Endothelial cell of umbilical vein (primary cell): ENCODE results near the gene OVOL1. TPM values are rescaled to one million over a fixed set of nuclear protein-coding genes. Genes with fewer than 3 reads are reported as not detected.

ENCODE experiments used
- BruUV-seq: library from RNA; stranded (reverse); fragments of 400-500 nt; replicated peaks from 2 replicates; lab custom pipeline; 2021; lab: Mats Ljungman, UMichigan
- CTCF ChIA-PET: fragments of 300-600, 350-600 bp; sonication (Branson Sonifier 250); formaldehyde crosslinking; loops from one replicate; lab custom pipeline; 2021; ENCODE audit warnings: antibody characterized with exemption, inconsistent platforms; lab: Charles Lee
- POLR2A ChIA-PET: fragments of 300-600, 350-600 bp; sonication (Branson Sonifier 250); formaldehyde crosslinking; loops from one replicate; lab custom pipeline; 2021; ENCODE audit warnings: antibody characterized with exemption, inconsistent platforms; lab: Charles Lee
- DNase-seq: peaks from one replicate; pipeline ENCODE4 v3.0.0-alpha.2; 2011; ENCODE audit warnings: low read depth, low spot score
- FAIRE-seq: peaks from 2 replicates; lab custom pipeline; 2011; peaks lifted over from hg19 to GRCh38; lab: Jason Lieb, UNC
- H2AFZ ChIP-seq: 2 replicates; pipeline ENCODE4 v1.6.0; 2012; ENCODE audit warnings: low read depth, low read length, control low read depth, inconsistent platforms
- H3K27ac ChIP-seq: 2 replicates; pipeline ENCODE4 v1.5.1; 2011; ENCODE audit warnings: low read depth, mild to moderate bottlenecking, control low read depth, low read length, moderate library complexity; ENCODE audit not compliant: insufficient read depth
- H3K27me3 ChIP-seq, 2 experiments: 2 replicates each; pipeline versions ENCODE4 v1.6.0 to v1.6.1; 2011; ENCODE audit warnings: low read length in 2 of 2, mixed read lengths in 1 of 2; ENCODE audit not compliant: control insufficient read depth in 2 of 2, insufficient read depth in 2 of 2
- H3K36me3 ChIP-seq, 2 experiments: 2 replicates in 1 of 2; 3 replicates in 1 of 2; pipeline ENCODE4 v1.5.1; 2011; ENCODE audit warnings: low read length in 2 of 2, mild to moderate bottlenecking in 1 of 2, moderate library complexity in 1 of 2; ENCODE audit not compliant: control insufficient read depth in 2 of 2, insufficient read depth in 2 of 2; ENCODE audit errors: extremely low read depth in 1 of 2
- H3K4me1 ChIP-seq: 3 replicates; pipeline ENCODE4 v1.5.1; 2011; ENCODE audit warnings: mild to moderate bottlenecking, low read length; ENCODE audit not compliant: control insufficient read depth, insufficient read depth; ENCODE audit errors: extremely low read depth
- H3K4me2 ChIP-seq: 2 replicates; pipeline ENCODE4 v1.6.1; 2011; ENCODE audit warnings: low read length, control low read depth, mixed read lengths; ENCODE audit not compliant: insufficient read depth
- H3K4me3 ChIP-seq, 3 experiments: fragments of 200-600 bp in 1 of 3; sonication (generic), shearing (Covaris generic) in 1 of 3; replicated peaks in 1 of 3; 2 replicates each; pipeline ENCODE4 v1.5.1; 2011 to 2016; ENCODE audit warnings: control low read depth in 3 of 3, low read length in 3 of 3, mild to moderate bottlenecking in 2 of 3, inconsistent platforms in 1 of 3, low read depth in 1 of 3, moderate library complexity in 1 of 3; ENCODE audit not compliant: insufficient read depth in 1 of 3
- H3K79me2 ChIP-seq: 2 replicates; pipeline ENCODE4 v1.6.0; 2012; ENCODE audit warnings: low read length, inconsistent platforms; ENCODE audit not compliant: control insufficient read depth, insufficient read depth
- H3K9ac ChIP-seq: replicated peaks from 2 replicates; pipeline ENCODE3; 2011; ENCODE audit warnings: low read length, control low read depth; ENCODE audit not compliant: insufficient read depth; ENCODE audit errors: extremely low read depth
- H3K9me1 ChIP-seq: replicated peaks from 3 replicates; pipeline ENCODE4 v1.6.0; 2011; ENCODE audit warnings: mild to moderate bottlenecking, low read length; ENCODE audit not compliant: control insufficient read depth, insufficient read depth; ENCODE audit errors: extremely low read depth
- H3K9me3 ChIP-seq: replicated peaks from 2 replicates; pipeline ENCODE4 v1.5.1; 2012; ENCODE audit warnings: low read length, inconsistent platforms; ENCODE audit not compliant: control insufficient read depth, insufficient read depth
- H4K20me1 ChIP-seq: replicated peaks from 2 replicates; pipeline ENCODE3; 2011; ENCODE audit warnings: mild to moderate bottlenecking, low read length; ENCODE audit not compliant: control insufficient read depth, insufficient read depth; ENCODE audit errors: extremely low read depth
- EZH2 ChIP-seq: IDR thresholded peaks from 2 replicates; pipeline ENCODE4 v1.6.1; 2012; ENCODE audit warnings: borderline replicate concordance, low read depth, mild to moderate bottlenecking, moderate library complexity, low read length, inconsistent platforms; ENCODE audit not compliant: severe bottlenecking
- FOS ChIP-seq: IDR thresholded peaks from 2 replicates; pipeline ENCODE4 v1.6.1; 2011; ENCODE audit warnings: mild to moderate bottlenecking, low read length, moderate library complexity, borderline replicate concordance; ENCODE audit not compliant: insufficient read depth
- GATA2 ChIP-seq: IDR thresholded peaks from 2 replicates; pipeline ENCODE4 v1.7.0; 2011; ENCODE audit warnings: low read depth, mild to moderate bottlenecking, moderate library complexity, mixed read lengths, low read length; ENCODE audit not compliant: insufficient read length, insufficient read depth
- JUN ChIP-seq: IDR thresholded peaks from 2 replicates; pipeline ENCODE4 v1.6.1; 2011; ENCODE audit warnings: borderline replicate concordance, low read depth; ENCODE audit not compliant: insufficient read length, insufficient read depth
- MYC ChIP-seq: IDR thresholded peaks from one replicate; pipeline ENCODE4 v1.6.1; 2011; ENCODE audit warnings: mild to moderate bottlenecking, low read depth, low read length
- POLR2A ChIP-seq: IDR thresholded peaks from 2 replicates; pipeline ENCODE4 v1.6.1; 2012; ENCODE audit warnings: low read depth, mild to moderate bottlenecking, control low read depth, low read length
- POLR2AphosphoS5 ChIP-seq: IDR thresholded peaks from 2 replicates; pipeline ENCODE4 v1.6.1; 2012; ENCODE audit warnings: low read depth, mild to moderate bottlenecking, control low read depth, low read length, moderate library complexity; ENCODE audit not compliant: insufficient read depth
- dilution Hi-C: fragments of 300-500 bp; cut with MboI; formaldehyde crosslinking; loops from one replicate; pipeline ENCODE4 v1.15.0; 2019; ENCODE audit warnings: low sequenced_read_pairs; ENCODE audit not compliant: extremely low pct_ligation_motif_present
- intact Hi-C: fragments of 100-400 bp; cut with micrococcal nuclease; formaldehyde crosslinking; loops from one replicate; pipeline ENCODE4 v1.10.0; 2022
- polyA plus RNA-seq, 4 experiments: library from polyadenylated mRNA; depleted of rRNA in 3 of 4; stranded (reverse) in 3 of 4; unstranded in 1 of 4; fragments of >200 nt; gene quantifications; 2 replicates each; pipeline versions ENCODE4 v1.2.1 to v1.2.3, GENCODE V29; 2011 to 2012; ENCODE audit warnings: missing spikeins in 1 of 4
- total RNA-seq: library from RNA; stranded (reverse); gene quantifications from 2 replicates; pipeline ENCODE4 v1.2.3, GENCODE V29; 2021
- TF ChIP-seq, protein P1 (sequence below): IDR thresholded peaks from 2 replicates; pipeline ENCODE4 v1.6.1; 2011; ENCODE audit not compliant: insufficient read depth, insufficient read length
- TF ChIP-seq, protein P2 (sequence below), 2 donors: IDR thresholded peaks; 1 replicate in 1 of 2; 2 replicates in 1 of 2; pipeline ENCODE4 v1.5.1; 2011; ENCODE audit warnings: low read length in 2 of 2, mild to moderate bottlenecking in 2 of 2, moderate library complexity in 2 of 2, control low read depth in 1 of 2, inconsistent platforms in 1 of 2, low read depth in 1 of 2; ENCODE audit not compliant: insufficient read depth in 1 of 2; ENCODE audit errors: extremely low read depth in 1 of 2

Gene OVOL1
- total and polyA plus RNA-seq, 2 donors (not counting 3 experiments of a cell fraction or from before 2014, with no cell fraction given) = not detected

GRCh38 chr11:65791719-65792213 lies 4.9 kb downstream of the OVOL1 start:
- CTCF ChIA-PET = interaction anchor here (1.8 to 6.2 kb wide), 2 partner anchors 11 to 22 kb away, joined by 4 to 71 read pairs; partner anchors contain the start of gene AP5B1
- FAIRE-seq (no peak), DNase-seq (no peak)
- Histone ChIP-seq H3K9ac (no peak overlapping the region), H3K36me3 (no peaks in the 10 kb centered on the region), H2AFZ (no peak overlapping the region), H3K27ac (no peak overlapping the region), H3K4me2 (no peak overlapping the region), H3K79me2 (no peaks in the 10 kb centered on the region), H4K20me1 (no peaks in the 10 kb centered on the region), H3K4me1 (no peaks in the 10 kb centered on the region), H3K4me3 (no peak overlapping the region), H3K9me3 (no peaks in the 10 kb centered on the region), H3K27me3 (peaks cover 25 to 26% of the 10 kb centered on the region in 2 experiments), H3K9me1 (no peaks in the 10 kb centered on the region)
- POLR2A ChIA-PET = no interaction called here
- intact Hi-C loops = no loop called here
- TF ChIP-seq POLR2A (no peak), FOS (no peak), JUN (no peak), EZH2 (no peak), POLR2AphosphoS5 (no peak), MYC (no peak), GATA2 (no peak)
- TF ChIP-seq, protein P1, sequence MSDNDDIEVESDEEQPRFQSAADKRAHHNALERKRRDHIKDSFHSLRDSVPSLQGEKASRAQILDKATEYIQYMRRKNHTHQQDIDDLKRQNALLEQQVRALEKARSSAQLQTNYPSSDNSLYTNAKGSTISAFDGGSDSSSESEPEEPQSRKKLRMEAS = no peak
- TF ChIP-seq, protein P2, sequence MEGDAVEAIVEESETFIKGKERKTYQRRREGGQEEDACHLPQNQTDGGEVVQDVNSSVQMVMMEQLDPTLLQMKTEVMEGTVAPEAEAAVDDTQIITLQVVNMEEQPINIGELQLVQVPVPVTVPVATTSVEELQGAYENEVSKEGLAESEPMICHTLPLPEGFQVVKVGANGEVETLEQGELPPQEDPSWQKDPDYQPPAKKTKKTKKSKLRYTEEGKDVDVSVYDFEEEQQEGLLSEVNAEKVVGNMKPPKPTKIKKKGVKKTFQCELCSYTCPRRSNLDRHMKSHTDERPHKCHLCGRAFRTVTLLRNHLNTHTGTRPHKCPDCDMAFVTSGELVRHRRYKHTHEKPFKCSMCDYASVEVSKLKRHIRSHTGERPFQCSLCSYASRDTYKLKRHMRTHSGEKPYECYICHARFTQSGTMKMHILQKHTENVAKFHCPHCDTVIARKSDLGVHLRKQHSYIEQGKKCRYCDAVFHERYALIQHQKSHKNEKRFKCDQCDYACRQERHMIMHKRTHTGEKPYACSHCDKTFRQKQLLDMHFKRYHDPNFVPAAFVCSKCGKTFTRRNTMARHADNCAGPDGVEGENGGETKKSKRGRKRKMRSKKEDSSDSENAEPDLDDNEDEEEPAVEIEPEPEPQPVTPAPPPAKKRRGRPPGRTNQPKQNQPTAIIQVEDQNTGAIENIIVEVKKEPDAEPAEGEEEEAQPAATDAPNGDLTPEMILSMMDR (IDR thresholded peaks at IDR 0.05; ENCODE audit: extremely low read depth in 1 of 2, insufficient read depth in 1 of 2, low read depth in 1 of 2, low read length in 2 of 2) = no peak
- BruUV-seq = no TSS peak
- dilution Hi-C loops = no loop called here
